Endothelial cell of umbilical vein (primary cell): ENCODE measurements around the gene CACNA1A. TPM values are rescaled to one million over a fixed set of nuclear protein-coding genes. Genes with fewer than 3 reads are reported as not detected.
A peak's percentile ranks its signal among the peaks of the same experiment; 100 is the strongest.

ENCODE experiments used
- BruUV-seq: library from RNA; stranded (reverse); fragments of 400-500 nt; replicated peaks from 2 replicates; lab custom pipeline; 2021; lab: Mats Ljungman, UMichigan
- CTCF ChIA-PET: fragments of 300-600, 350-600 bp; sonication (Branson Sonifier 250); formaldehyde crosslinking; loops from one replicate; lab custom pipeline; 2021; ENCODE audit warnings: antibody characterized with exemption, inconsistent platforms; lab: Charles Lee
- POLR2A ChIA-PET: fragments of 300-600, 350-600 bp; sonication (Branson Sonifier 250); formaldehyde crosslinking; loops from one replicate; lab custom pipeline; 2021; ENCODE audit warnings: antibody characterized with exemption, inconsistent platforms; lab: Charles Lee
- DNase-seq: peaks from one replicate; pipeline ENCODE4 v3.0.0-alpha.2; 2011; ENCODE audit warnings: low read depth, low spot score
- FAIRE-seq: peaks from 2 replicates; lab custom pipeline; 2011; peaks lifted over from hg19 to GRCh38; lab: Jason Lieb, UNC
- H2AFZ ChIP-seq: 2 replicates; pipeline ENCODE4 v1.6.0; 2012; ENCODE audit warnings: low read depth, low read length, control low read depth, inconsistent platforms
- H3K27ac ChIP-seq: 2 replicates; pipeline ENCODE4 v1.5.1; 2011; ENCODE audit warnings: low read depth, mild to moderate bottlenecking, control low read depth, low read length, moderate library complexity; ENCODE audit not compliant: insufficient read depth
- H3K27me3 ChIP-seq, 2 experiments: 2 replicates each; pipeline versions ENCODE4 v1.6.0 to v1.6.1; 2011; ENCODE audit warnings: low read length in 2 of 2, mixed read lengths in 1 of 2; ENCODE audit not compliant: control insufficient read depth in 2 of 2, insufficient read depth in 2 of 2
- H3K36me3 ChIP-seq, 2 experiments: 2 replicates in 1 of 2; 3 replicates in 1 of 2; pipeline ENCODE4 v1.5.1; 2011; ENCODE audit warnings: low read length in 2 of 2, mild to moderate bottlenecking in 1 of 2, moderate library complexity in 1 of 2; ENCODE audit not compliant: control insufficient read depth in 2 of 2, insufficient read depth in 2 of 2; ENCODE audit errors: extremely low read depth in 1 of 2
- H3K4me1 ChIP-seq: 3 replicates; pipeline ENCODE4 v1.5.1; 2011; ENCODE audit warnings: mild to moderate bottlenecking, low read length; ENCODE audit not compliant: control insufficient read depth, insufficient read depth; ENCODE audit errors: extremely low read depth
- H3K4me2 ChIP-seq: 2 replicates; pipeline ENCODE4 v1.6.1; 2011; ENCODE audit warnings: low read length, control low read depth, mixed read lengths; ENCODE audit not compliant: insufficient read depth
- H3K4me3 ChIP-seq, 3 experiments: fragments of 200-600 bp in 1 of 3; sonication (generic), shearing (Covaris generic) in 1 of 3; replicated peaks in 1 of 3; 2 replicates each; pipeline ENCODE4 v1.5.1; 2011 to 2016; ENCODE audit warnings: control low read depth in 3 of 3, low read length in 3 of 3, mild to moderate bottlenecking in 2 of 3, inconsistent platforms in 1 of 3, low read depth in 1 of 3, moderate library complexity in 1 of 3; ENCODE audit not compliant: insufficient read depth in 1 of 3
- H3K79me2 ChIP-seq: 2 replicates; pipeline ENCODE4 v1.6.0; 2012; ENCODE audit warnings: low read length, inconsistent platforms; ENCODE audit not compliant: control insufficient read depth, insufficient read depth
- H3K9ac ChIP-seq: replicated peaks from 2 replicates; pipeline ENCODE3; 2011; ENCODE audit warnings: low read length, control low read depth; ENCODE audit not compliant: insufficient read depth; ENCODE audit errors: extremely low read depth
- H3K9me1 ChIP-seq: replicated peaks from 3 replicates; pipeline ENCODE4 v1.6.0; 2011; ENCODE audit warnings: mild to moderate bottlenecking, low read length; ENCODE audit not compliant: control insufficient read depth, insufficient read depth; ENCODE audit errors: extremely low read depth
- H3K9me3 ChIP-seq: replicated peaks from 2 replicates; pipeline ENCODE4 v1.5.1; 2012; ENCODE audit warnings: low read length, inconsistent platforms; ENCODE audit not compliant: control insufficient read depth, insufficient read depth
- H4K20me1 ChIP-seq: replicated peaks from 2 replicates; pipeline ENCODE3; 2011; ENCODE audit warnings: mild to moderate bottlenecking, low read length; ENCODE audit not compliant: control insufficient read depth, insufficient read depth; ENCODE audit errors: extremely low read depth
- EZH2 ChIP-seq: IDR thresholded peaks from 2 replicates; pipeline ENCODE4 v1.6.1; 2012; ENCODE audit warnings: borderline replicate concordance, low read depth, mild to moderate bottlenecking, moderate library complexity, low read length, inconsistent platforms; ENCODE audit not compliant: severe bottlenecking
- FOS ChIP-seq: IDR thresholded peaks from 2 replicates; pipeline ENCODE4 v1.6.1; 2011; ENCODE audit warnings: mild to moderate bottlenecking, low read length, moderate library complexity, borderline replicate concordance; ENCODE audit not compliant: insufficient read depth
- GATA2 ChIP-seq: IDR thresholded peaks from 2 replicates; pipeline ENCODE4 v1.7.0; 2011; ENCODE audit warnings: low read depth, mild to moderate bottlenecking, moderate library complexity, mixed read lengths, low read length; ENCODE audit not compliant: insufficient read length, insufficient read depth
- JUN ChIP-seq: IDR thresholded peaks from 2 replicates; pipeline ENCODE4 v1.6.1; 2011; ENCODE audit warnings: borderline replicate concordance, low read depth; ENCODE audit not compliant: insufficient read length, insufficient read depth
- MYC ChIP-seq: IDR thresholded peaks from one replicate; pipeline ENCODE4 v1.6.1; 2011; ENCODE audit warnings: mild to moderate bottlenecking, low read depth, low read length
- POLR2A ChIP-seq: IDR thresholded peaks from 2 replicates; pipeline ENCODE4 v1.6.1; 2012; ENCODE audit warnings: low read depth, mild to moderate bottlenecking, control low read depth, low read length
- POLR2AphosphoS5 ChIP-seq: IDR thresholded peaks from 2 replicates; pipeline ENCODE4 v1.6.1; 2012; ENCODE audit warnings: low read depth, mild to moderate bottlenecking, control low read depth, low read length, moderate library complexity; ENCODE audit not compliant: insufficient read depth
- dilution Hi-C: fragments of 300-500 bp; cut with MboI; formaldehyde crosslinking; loops from one replicate; pipeline ENCODE4 v1.15.0; 2019; ENCODE audit warnings: low sequenced_read_pairs; ENCODE audit not compliant: extremely low pct_ligation_motif_present
- intact Hi-C: fragments of 100-400 bp; cut with micrococcal nuclease; formaldehyde crosslinking; loops from one replicate; pipeline ENCODE4 v1.10.0; 2022
- polyA plus RNA-seq, 4 experiments: library from polyadenylated mRNA; depleted of rRNA in 3 of 4; stranded (reverse) in 3 of 4; unstranded in 1 of 4; fragments of >200 nt; gene quantifications; 2 replicates each; pipeline versions ENCODE4 v1.2.1 to v1.2.3, GENCODE V29; 2011 to 2012; ENCODE audit warnings: missing spikeins in 1 of 4
- total RNA-seq: library from RNA; stranded (reverse); gene quantifications from 2 replicates; pipeline ENCODE4 v1.2.3, GENCODE V29; 2021
- TF ChIP-seq, protein P1 (sequence below): IDR thresholded peaks from 2 replicates; pipeline ENCODE4 v1.6.1; 2011; ENCODE audit not compliant: insufficient read depth, insufficient read length
- TF ChIP-seq, protein P2 (sequence below), 2 donors: IDR thresholded peaks; 1 replicate in 1 of 2; 2 replicates in 1 of 2; pipeline ENCODE4 v1.5.1; 2011; ENCODE audit warnings: low read length in 2 of 2, mild to moderate bottlenecking in 2 of 2, moderate library complexity in 2 of 2, control low read depth in 1 of 2, inconsistent platforms in 1 of 2, low read depth in 1 of 2; ENCODE audit not compliant: insufficient read depth in 1 of 2; ENCODE audit errors: extremely low read depth in 1 of 2

CACNA1A gene
- total and polyA plus RNA-seq, 2 donors (not counting 3 experiments of a cell fraction or from before 2014, with no cell fraction given): 0.17 to 0.38 TPM

DNA sequence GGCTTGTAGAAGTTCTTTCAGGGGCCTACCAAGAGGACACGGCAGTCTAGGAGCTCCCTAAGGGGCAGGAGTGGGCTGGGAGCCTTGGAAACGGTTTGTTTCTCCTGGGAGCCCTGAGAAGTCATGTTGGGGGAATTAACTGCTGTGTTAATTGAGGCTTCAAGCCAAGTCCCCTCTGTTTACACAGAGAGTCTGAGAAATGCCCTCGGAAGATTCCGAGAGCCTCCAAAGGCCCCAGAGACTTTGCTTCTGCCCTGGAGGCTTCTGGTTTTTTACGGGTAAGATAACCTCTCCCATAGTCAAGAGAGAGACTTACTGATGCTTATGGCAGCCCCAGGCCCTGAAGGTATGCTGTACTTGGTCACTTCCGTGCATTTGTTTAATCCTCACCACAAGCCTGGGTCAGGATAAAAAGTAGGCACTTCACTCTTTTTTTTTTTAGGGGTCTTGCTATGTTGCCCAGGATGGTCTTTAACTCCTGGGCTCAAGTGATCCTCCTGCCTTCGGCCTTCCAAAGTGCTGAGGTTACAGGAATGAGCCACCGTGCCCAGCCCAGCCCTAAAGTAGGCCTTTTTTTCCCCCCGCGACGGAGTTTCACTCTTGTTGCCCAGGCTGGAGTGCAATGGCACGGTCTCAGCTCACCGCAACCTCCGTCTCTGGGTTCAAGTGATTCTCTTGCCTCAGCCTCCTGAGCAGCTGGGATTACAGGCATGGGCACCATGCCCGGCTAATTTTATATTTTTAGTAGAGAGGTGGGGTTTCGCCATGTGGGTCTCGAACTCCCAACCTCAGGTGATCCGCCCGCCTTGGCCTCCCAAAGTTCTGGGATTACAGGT, 340.9 kb downstream of the CACNA1A start:
- Histone ChIP-seq H3K27me3 (no peaks in the 10 kb centered on the region), H3K27ac (peak overlapping the region; percentile 99), H3K4me2 (peak overlapping the region; percentile 51), H3K9ac (peak overlapping the region; percentile 84), H3K9me1 (no peaks in the 10 kb centered on the region), H2AFZ (no peak overlapping the region), H3K4me1 (peaks cover 50% of the 10 kb centered on the region), H3K9me3 (no peaks in the 10 kb centered on the region), H3K36me3 (no peaks in the 10 kb centered on the region), H4K20me1 (no peaks in the 10 kb centered on the region), H3K79me2 (no peaks in the 10 kb centered on the region), H3K4me3 (no peak overlapping the region)
- ChIA-PET POLR2A (interaction anchor here (0.6 to 3.3 kb wide), 4 partner anchors 10 to 32 kb away, joined by 3 to 25 read pairs (median 14); no protein-coding TSS in a partner anchor), CTCF (interaction anchor here (1.1 to 2.8 kb wide), 4 partner anchors 10 to 30 kb away, joined by 3 to 24 read pairs (median 10); no protein-coding TSS in a partner anchor)
- FAIRE-seq (peak; percentile 21), DNase-seq (peak; percentile 55)
- no peak for TF ChIP-seq EZH2
- TF ChIP-seq GATA2: no peak
- no peak for TF ChIP-seq POLR2AphosphoS5
- TF ChIP-seq, protein P1, sequence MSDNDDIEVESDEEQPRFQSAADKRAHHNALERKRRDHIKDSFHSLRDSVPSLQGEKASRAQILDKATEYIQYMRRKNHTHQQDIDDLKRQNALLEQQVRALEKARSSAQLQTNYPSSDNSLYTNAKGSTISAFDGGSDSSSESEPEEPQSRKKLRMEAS: no peak
- no peak for TF ChIP-seq JUN
- TF ChIP-seq, protein P2, sequence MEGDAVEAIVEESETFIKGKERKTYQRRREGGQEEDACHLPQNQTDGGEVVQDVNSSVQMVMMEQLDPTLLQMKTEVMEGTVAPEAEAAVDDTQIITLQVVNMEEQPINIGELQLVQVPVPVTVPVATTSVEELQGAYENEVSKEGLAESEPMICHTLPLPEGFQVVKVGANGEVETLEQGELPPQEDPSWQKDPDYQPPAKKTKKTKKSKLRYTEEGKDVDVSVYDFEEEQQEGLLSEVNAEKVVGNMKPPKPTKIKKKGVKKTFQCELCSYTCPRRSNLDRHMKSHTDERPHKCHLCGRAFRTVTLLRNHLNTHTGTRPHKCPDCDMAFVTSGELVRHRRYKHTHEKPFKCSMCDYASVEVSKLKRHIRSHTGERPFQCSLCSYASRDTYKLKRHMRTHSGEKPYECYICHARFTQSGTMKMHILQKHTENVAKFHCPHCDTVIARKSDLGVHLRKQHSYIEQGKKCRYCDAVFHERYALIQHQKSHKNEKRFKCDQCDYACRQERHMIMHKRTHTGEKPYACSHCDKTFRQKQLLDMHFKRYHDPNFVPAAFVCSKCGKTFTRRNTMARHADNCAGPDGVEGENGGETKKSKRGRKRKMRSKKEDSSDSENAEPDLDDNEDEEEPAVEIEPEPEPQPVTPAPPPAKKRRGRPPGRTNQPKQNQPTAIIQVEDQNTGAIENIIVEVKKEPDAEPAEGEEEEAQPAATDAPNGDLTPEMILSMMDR (IDR thresholded peaks at IDR 0.05; ENCODE audit: extremely low read depth in 1 of 2, insufficient read depth in 1 of 2, low read depth in 1 of 2, low read length in 2 of 2): no peak
- TF ChIP-seq POLR2A: no peak
- TF ChIP-seq FOS: no peak
- TF ChIP-seq MYC: no peak
- intact Hi-C loops (loop anchor here (5.0 kb wide), 1 partner anchor 567 kb away; no protein-coding TSS in a partner anchor), dilution Hi-C loops (no loop called here)
- BruUV-seq: no TSS peak
